Fibroblast of skin of left quadriceps (primary cell): ENCODE measurements around the gene KRT85.
A peak's percentile ranks its signal among the peaks of the same experiment; 100 is the strongest.
"Not testable (repeated sequence)": the region's sequence is repeated elsewhere in the genome, so short reads cannot be mapped to it uniquely, and the experiment has no call there.

Experiments used
- DNase-seq, 2 experiments: peaks; one replicate each; pipeline ENCODE4 v3.0.0-alpha.2; 2013; ENCODE audit warnings: low read depth in 2 of 2

The KRT85 gene

GRCh38 chr12:52366738-52367485 lies at the start of gene KRT85:
KRT85 (minus strand) TSS chr12:52367481; CDS start chr12:52367405, 76 bp downstream.
- DNase-seq: no peak

- no peak for DNase-seq
These were observed 49.5 kb upstream of the KRT85 start for GRCh38 chr12:52416795-52417194.

GRCh38 chr12:52415870-52416750 lies 48.8 kb upstream of the KRT85 start:
- peak; percentile 68 to 71 for DNase-seq

DNA sequence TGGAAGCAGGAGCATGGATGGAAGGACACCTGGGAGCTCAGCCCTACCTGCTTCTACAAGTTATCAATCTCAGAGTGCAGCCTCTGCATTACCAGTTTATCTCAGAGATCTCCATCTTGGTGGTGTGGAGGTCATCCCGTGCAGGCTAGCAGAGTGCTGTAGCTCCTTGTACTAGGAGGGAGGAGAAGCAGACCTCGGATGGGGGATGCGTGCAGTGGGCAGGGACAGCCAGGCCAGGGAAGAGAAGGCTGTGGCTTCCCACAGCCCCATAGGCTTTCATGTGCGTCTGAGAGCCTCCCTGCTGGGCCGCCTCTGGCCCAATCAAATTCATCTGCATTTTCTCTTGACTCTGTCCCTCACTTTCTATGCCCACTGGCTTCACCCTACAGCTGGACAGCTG lies 47.7 kb upstream of the KRT85 start:
- DNase-seq: no peak

DNA sequence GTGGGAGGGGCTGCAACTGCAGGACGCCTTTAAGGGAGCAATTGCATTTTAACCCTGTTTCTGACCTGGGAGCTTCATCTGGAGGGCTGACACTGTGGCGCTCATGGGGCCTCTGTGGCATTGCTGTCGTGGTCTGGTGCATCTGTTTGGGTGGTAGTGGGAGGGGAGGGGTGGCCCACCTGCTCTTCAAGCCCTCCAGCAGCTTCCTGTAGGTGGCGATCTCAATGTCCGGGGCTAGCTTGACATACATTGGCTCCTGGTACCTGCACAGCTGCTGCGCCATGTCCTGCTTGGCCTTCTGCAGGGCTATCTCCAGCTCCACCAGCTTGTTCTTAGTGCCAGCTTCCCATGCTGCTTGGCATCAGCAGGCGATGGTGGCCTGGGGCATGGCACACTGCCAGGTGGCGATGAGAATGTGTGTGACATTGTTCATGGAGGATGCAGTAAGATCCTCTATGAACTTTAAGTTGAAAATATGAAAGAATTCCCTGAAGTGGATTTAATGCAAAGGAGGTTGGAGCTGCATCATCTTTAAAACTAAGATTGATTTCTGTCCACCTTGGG lies 46.6 kb upstream of the KRT85 start:
- no peak for DNase-seq

GRCh38 chr12:52413202-52413601 lies 45.9 kb upstream of the KRT85 start:
- no peak for DNase-seq

GRCh38 chr12:52411815-52412214 lies 44.5 kb upstream of the KRT85 start:
- DNase-seq: no peak

DNA sequence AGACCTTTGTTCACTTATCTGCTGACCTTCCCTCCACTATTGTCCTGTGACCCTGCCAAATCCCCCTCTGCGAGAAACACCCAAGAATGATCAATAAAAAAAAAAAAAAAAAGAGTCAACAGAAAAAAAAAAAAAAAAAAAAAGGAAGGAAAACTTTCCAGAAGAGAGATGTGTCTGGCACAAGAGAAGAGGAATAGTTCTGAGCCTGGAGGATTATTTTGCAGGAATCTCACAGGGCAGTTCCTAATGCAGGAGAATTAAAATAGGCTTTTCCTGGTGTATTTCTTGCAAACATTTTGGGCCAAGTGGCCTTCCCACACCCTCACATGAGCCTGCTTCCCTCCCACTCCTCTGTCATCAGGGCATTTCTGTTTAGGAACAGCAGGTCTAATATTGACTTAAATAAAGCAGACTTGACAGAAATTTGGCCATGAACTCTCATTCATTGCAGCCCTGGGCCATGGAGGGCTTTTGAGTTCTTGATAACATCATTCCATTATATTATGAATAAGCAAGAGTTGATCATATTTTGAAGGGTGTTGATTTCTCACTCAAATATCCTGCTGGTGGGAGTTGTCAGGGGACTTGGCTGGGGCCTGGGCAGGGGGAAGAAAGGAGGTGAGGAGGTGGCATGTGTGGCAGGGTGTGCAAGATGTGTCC lies 43.4 kb upstream of the KRT85 start:
- DNase-seq: not testable (repeated sequence)

- no peak for DNase-seq
These were observed 40.6 kb upstream of the KRT85 start for GRCh38 chr12:52407918-52408317.

- DNase-seq: no peak
These were observed 38.7 kb upstream of the KRT85 start, which contains the start of gene KRT82 for GRCh38 chr12:52405922-52406385. KRT82 (minus strand) TSS chr12:52406335; CDS start chr12:52406277, 58 bp downstream.

GRCh38 chr12:52404951-52405350 lies 37.7 kb upstream of the KRT85 start:
- no peak for DNase-seq

- DNase-seq: no peak
These were observed 36.3 kb upstream of the KRT85 start for GRCh38 chr12:52403561-52403960.

DNA sequence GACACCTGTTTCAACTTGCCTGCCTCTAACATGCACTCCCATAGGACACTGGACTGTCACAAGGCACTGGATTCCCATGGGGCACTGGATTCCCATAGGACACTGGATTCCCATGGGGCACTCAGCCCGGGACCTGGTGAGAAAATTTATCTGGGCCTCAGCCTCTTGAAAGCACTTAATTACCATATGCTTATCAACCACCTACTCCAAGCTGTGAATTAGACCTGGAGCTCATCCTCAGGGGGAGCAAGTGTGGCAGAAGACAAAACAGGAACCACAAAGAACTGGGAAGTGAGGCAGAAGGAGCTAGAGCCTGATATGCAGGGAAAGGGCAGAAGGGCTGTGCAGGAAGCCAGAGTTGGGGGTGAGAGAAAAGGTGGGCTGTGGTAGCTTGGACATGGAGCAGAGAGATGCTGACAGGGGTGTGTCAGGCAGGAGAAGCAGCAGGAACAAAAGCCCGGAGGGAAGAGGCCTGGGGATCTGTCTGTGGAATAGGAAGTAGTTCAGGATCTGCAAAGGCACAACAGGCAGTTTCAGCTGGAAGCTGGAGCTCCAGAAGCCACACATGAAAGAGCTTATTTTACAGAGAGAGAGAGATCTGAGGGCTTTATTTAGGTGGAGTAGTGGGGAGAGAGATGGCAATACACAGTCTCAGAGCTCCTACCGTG lies 35.7 kb upstream of the KRT85 start:
- DNase-seq: no peak

DNA sequence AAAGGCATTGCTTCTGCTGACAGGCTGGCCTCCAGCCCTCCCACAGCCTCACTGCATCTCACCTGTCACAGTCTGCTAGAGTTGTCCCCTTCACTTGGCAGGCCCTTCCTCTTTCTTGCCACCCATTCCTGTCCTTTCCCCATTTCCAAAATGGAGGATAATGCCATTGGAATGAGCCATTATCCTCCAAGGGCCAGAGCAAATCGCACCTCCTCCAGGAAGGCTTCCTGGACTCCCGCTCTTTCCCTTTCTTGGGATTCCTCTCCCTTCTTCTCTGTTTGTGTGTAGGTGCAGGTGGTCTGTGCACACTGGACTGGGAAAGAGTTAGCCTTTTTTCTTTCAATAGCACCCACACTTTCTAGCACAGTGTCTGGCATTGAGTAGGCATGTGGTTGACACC lies 35.1 kb upstream of the KRT85 start:
- DNase-seq: no peak

DNA sequence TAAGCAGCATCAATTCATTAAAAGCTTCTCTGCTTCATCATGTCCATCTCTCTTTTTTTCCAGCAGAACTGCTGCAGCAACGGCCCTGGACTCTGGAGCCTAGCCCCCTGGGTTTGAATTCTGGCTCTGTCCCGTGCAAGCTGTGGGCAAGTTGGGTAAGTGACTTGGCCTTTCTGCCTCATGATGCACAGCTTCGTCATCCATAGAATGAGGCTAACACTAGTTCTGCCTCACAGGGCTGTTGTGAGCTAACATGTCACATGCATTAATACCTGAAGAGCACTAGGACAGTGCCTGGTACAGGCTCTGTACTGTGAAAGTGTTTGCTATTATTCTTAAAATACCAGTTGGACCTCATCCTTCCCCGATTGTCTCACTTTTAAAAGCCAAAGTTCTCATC lies 34.6 kb upstream of the KRT85 start:
- no peak for DNase-seq

DNA sequence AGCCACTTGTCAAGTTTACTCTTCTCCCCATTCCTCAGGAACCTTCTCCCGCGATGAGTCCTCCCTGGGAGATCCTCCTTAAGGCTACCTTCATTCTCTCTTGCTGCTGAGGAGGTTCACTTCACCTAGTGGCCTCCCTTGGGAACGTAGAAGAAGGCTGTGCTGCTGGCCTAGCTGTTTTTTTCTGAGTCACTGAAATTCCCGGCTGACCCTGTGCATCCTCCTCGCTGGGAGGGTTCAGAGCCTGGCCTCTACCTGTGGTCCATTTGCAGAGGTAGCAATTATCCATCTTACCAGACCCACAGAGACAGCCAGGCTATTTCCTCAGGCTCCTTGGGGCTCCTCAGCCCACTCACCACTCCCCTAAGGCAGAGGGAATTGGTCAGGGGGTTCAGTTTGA lies 34.2 kb upstream of the KRT85 start:
- no peak for DNase-seq

DNA sequence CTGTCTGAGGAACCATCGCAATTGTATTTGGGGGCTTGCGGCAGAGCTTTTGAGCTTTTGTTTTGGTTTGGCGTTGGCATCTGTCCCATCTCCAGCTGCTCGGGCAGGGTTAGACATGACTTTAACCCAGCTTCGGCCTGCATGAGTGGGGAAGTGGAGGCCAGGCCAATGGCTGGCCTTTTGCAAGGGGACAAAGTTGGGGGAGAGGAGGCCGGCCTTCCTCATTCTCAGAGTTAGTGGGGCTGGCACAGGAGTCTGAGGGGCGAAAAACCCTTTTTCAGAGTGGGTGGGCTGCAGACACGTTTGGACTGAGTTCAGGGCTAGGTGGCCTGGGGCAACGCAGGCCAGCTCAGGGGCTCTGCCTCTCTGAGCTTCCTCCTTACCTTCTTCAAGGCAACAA lies 33.6 kb upstream of the KRT85 start:
- DNase-seq: no peak

GRCh38 chr12:52399756-52400155 lies 32.5 kb upstream of the KRT85 start:
- DNase-seq: no peak

- no peak for DNase-seq
These were observed 30.9 kb upstream of the KRT85 start for GRCh38 chr12:52398176-52398575.

- no peak for DNase-seq
These were observed 29.4 kb upstream of the KRT85 start for GRCh38 chr12:52396656-52397055.

DNA sequence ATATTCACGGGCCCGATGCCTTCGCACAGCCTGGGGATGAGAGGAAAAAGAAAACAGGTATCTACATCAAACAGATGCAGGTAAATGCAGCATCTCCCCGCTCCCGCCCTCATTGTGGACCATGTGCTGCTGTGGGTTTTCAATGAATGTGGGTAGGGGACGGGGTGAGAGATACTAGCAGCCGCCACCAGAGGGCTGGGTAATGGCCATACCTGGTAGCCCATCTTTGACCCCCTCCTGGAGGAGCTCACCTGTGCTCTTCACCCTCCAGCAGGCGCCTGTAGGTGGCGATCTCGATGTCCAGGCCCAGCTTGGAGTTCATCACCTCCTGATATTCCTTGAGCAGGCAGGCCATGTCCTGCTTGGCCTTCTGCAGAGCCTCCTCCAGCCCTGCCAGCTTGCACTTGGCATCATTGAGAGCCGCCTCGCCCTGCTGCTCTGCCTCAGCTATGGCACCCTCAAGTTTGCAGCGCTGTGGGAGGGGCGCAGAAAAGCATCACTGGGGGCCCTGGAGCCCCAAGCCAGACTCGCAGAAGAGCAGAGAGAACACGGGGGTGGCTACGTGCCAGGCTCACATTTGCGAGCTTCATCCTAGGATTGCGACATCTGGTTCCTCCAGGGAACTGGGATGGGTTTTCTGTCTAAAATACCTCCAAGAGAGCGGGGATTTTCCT lies 28.6 kb upstream of the KRT85 start:
- peak; percentile 13 to 25 for DNase-seq
